IMR-90 (cell line): ENCODE data around the gene NDUFA9. TPM values are rescaled to one million over a fixed set of nuclear protein-coding genes. Genes with fewer than 3 reads are reported as not detected.
A peak's percentile ranks its signal among the peaks of the same experiment; 100 is the strongest.

Experiments used
- ATAC-seq: fragments of 200-7000 bp; cut with Tn5 transposase; 2 replicates; pipeline ENCODE4 v1.9.1; 2020; ENCODE audit warnings: low read depth, mild to moderate bottlenecking, moderate library complexity
- BruUV-seq: library from RNA; stranded (reverse); fragments of 400-500 nt; replicated peaks from 2 replicates; lab custom pipeline; 2021; lab: Mats Ljungman, UMichigan
- CTCF ChIA-PET: fragments of 300-600 bp; formaldehyde crosslinking; extraction: SDS; loops from one replicate; lab custom pipeline; 2021; ENCODE audit warnings: antibody characterized with exemption; lab: Yijun Ruan, JAX
- POLR2A ChIA-PET: fragments of 300-600 bp; sonication (Branson Sonifier 250); formaldehyde crosslinking; loops from one replicate; lab custom pipeline; 2022; ENCODE audit warnings: antibody characterized with exemption; ENCODE audit not compliant: unreplicated experiment; lab: Charles Lee
- DNase-seq: peaks from one replicate; pipeline ENCODE4 v3.0.0; 2013
- H2AFZ ChIP-seq: replicated peaks from 2 replicates; pipeline ENCODE3; 2013; ENCODE audit warnings: low read length, mild to moderate bottlenecking; ENCODE audit not compliant: poor library complexity
- H2AK5ac ChIP-seq: 2 replicates; pipeline ENCODE4 v1.6.1; 2013; ENCODE audit warnings: low read depth, low read length, inconsistent platforms
- H2AK9ac ChIP-seq: replicated peaks from 2 replicates; pipeline ENCODE3; 2013; ENCODE audit warnings: mild to moderate bottlenecking, low read depth, low read length, moderate library complexity; ENCODE audit not compliant: poor library complexity
- H2BK120ac ChIP-seq: 2 replicates; pipeline ENCODE4 v1.6.1; 2013; ENCODE audit warnings: low read depth, low read length, inconsistent platforms
- H2BK15ac ChIP-seq: 3 replicates; pipeline ENCODE4 v1.6.1; 2013; ENCODE audit warnings: low read depth, low read length, inconsistent platforms
- H2BK20ac ChIP-seq: 2 replicates; pipeline ENCODE4 v1.6.1; 2013; ENCODE audit warnings: low read depth, mild to moderate bottlenecking, inconsistent platforms, low read length, moderate library complexity
- H2BK5ac ChIP-seq: 2 replicates; pipeline ENCODE4 v1.6.1; 2013; ENCODE audit warnings: mild to moderate bottlenecking, low read depth, low read length, inconsistent platforms; ENCODE audit not compliant: poor library complexity, severe bottlenecking
- H3K14ac ChIP-seq: replicated peaks from 2 replicates; pipeline ENCODE4 v1.6.1; 2013; ENCODE audit warnings: low read depth, low read length, inconsistent platforms
- H3K18ac ChIP-seq: 2 replicates; pipeline ENCODE4 v1.6.1; 2013; ENCODE audit warnings: low read depth, low read length, control low read depth
- H3K23ac ChIP-seq: 2 replicates; pipeline ENCODE4 v1.6.1; 2013; ENCODE audit warnings: low read depth, low read length, inconsistent platforms
- H3K27ac ChIP-seq: 2 replicates; pipeline ENCODE4 v1.5.1; 2013; ENCODE audit warnings: mild to moderate bottlenecking, control low read depth, low read length; ENCODE audit not compliant: insufficient read depth
- H3K27me3 ChIP-seq: 2 replicates; pipeline ENCODE4 v1.6.1; 2013; ENCODE audit warnings: low read length; ENCODE audit not compliant: control insufficient read depth, insufficient read depth
- H3K36me3 ChIP-seq: 2 replicates; pipeline ENCODE4 v1.6.1; 2013; ENCODE audit warnings: low read length, mixed read lengths; ENCODE audit not compliant: control insufficient read depth, insufficient read depth
- H3K4ac ChIP-seq: 2 replicates; pipeline ENCODE4 v1.6.1; 2013; ENCODE audit warnings: low read depth, low read length, inconsistent platforms
- H3K4me1 ChIP-seq: 2 replicates; pipeline ENCODE4 v1.6.1; 2013; ENCODE audit warnings: low read length, mixed read lengths; ENCODE audit not compliant: control insufficient read depth, insufficient read depth
- H3K4me2 ChIP-seq: 2 replicates; pipeline ENCODE4 v1.6.1; 2013; ENCODE audit warnings: low read depth, mild to moderate bottlenecking, control low read depth, low read length, moderate library complexity
- H3K4me3 ChIP-seq: 2 replicates; pipeline ENCODE4 v1.5.1; 2013; ENCODE audit warnings: low read depth, mild to moderate bottlenecking, control low read depth, low read length, moderate library complexity; ENCODE audit not compliant: insufficient read depth
- H3K56ac ChIP-seq: 2 replicates; pipeline ENCODE4 v1.6.1; 2013; ENCODE audit warnings: low read length, inconsistent platforms; ENCODE audit not compliant: insufficient read depth; ENCODE audit errors: extremely low read depth
- H3K79me1 ChIP-seq, 2 experiments: 2 replicates each; pipeline ENCODE4 v1.6.1; 2013; ENCODE audit warnings: low read length in 2 of 2, inconsistent platforms in 1 of 2, low read depth in 1 of 2
- H3K9ac ChIP-seq: 2 replicates; pipeline ENCODE4 v1.6.1; 2013; ENCODE audit warnings: low read depth, low read length, control low read depth
- H3K9me1 ChIP-seq: 2 replicates; pipeline ENCODE4 v1.6.1; 2013; ENCODE audit warnings: low read length, inconsistent platforms; ENCODE audit not compliant: insufficient read depth
- H3K9me3 ChIP-seq: 2 replicates; pipeline ENCODE4 v1.6.1; 2013; ENCODE audit warnings: low read length; ENCODE audit not compliant: control insufficient read depth, insufficient read depth
- H4K20me1 ChIP-seq: 2 replicates; pipeline ENCODE4 v1.6.1; 2013; ENCODE audit warnings: low read length, inconsistent platforms; ENCODE audit not compliant: insufficient read depth
- H4K5ac ChIP-seq: 2 replicates; pipeline ENCODE4 v1.6.1; 2013; ENCODE audit warnings: mild to moderate bottlenecking, low read depth, low read length, control low read depth
- H4K8ac ChIP-seq, 2 experiments: 2 replicates each; pipeline ENCODE4 v1.6.1; 2013; ENCODE audit warnings: low read depth in 2 of 2, low read length in 2 of 2, control low read depth in 1 of 2, inconsistent platforms in 1 of 2
- H4K91ac ChIP-seq: 2 replicates; pipeline ENCODE4 v1.6.1; 2013; ENCODE audit warnings: low read depth, low read length, inconsistent platforms; ENCODE audit not compliant: insufficient read depth
- BHLHE40 ChIP-seq: fragments of 150-350 bp; IDR thresholded peaks from 2 replicates; pipeline ENCODE4 v1.6.1; 2016; ENCODE audit warnings: mild to moderate bottlenecking, low read depth, low read length
- ELK1 ChIP-seq: fragments of 150-350 bp; IDR thresholded peaks from 2 replicates; pipeline ENCODE4 v1.6.1; 2016; ENCODE audit warnings: low read depth, mild to moderate bottlenecking, low read length, moderate library complexity, borderline replicate concordance
- WGBS, 2 experiments: methylation state at CpG; one replicate each; pipeline versions ENCODE4 v1.1.5 to v1.1.7; 2013; ENCODE audit warnings: missing lambda C conversion rate in 2 of 2; ENCODE audit not compliant: insufficient read length in 1 of 2; ENCODE audit errors: extremely low coverage in 2 of 2; 5-methylcytosine and 5-hydroxymethylcytosine counted together
- dilution Hi-C: fragments of 300-500 bp; cut with HindIII; formaldehyde crosslinking; loops from one replicate; pipeline ENCODE4 v1.14.3; 2018; ENCODE audit warnings: low sequenced_read_pairs; ENCODE audit not compliant: unreplicated experiment
- in situ Hi-C: fragments of 300-500 bp; cut with MboI; formaldehyde crosslinking; loops from 3 replicates; pipeline ENCODE4 v1.14.3; 2019; ENCODE audit warnings: low sequenced_read_pairs, inconsistent platforms, mixed read lengths
- intact Hi-C: fragments of 100-400 bp; cut with micrococcal nuclease; formaldehyde crosslinking; loops from 2 replicates; pipeline ENCODE4 v1.10.0; 2022
- polyA plus RNA-seq, 3 experiments: library from polyadenylated mRNA; depleted of rRNA; stranded (reverse); fragments of >200 nt; gene quantifications; 2 replicates each; pipeline ENCODE4 v1.2.3, GENCODE V29; 2012; ENCODE audit warnings: low replicate concordance in 1 of 3
- total RNA-seq: library from RNA; depleted of rRNA; stranded (reverse); fragments of >200 nt; gene quantifications from 2 replicates; pipeline ENCODE4 v1.2.3, GENCODE V29; 2012

Gene NDUFA9
- total and polyA plus RNA-seq, 2 of the 4 experiments (the other 2 are of a cell fraction): 71.0 to 124 TPM

DNA sequence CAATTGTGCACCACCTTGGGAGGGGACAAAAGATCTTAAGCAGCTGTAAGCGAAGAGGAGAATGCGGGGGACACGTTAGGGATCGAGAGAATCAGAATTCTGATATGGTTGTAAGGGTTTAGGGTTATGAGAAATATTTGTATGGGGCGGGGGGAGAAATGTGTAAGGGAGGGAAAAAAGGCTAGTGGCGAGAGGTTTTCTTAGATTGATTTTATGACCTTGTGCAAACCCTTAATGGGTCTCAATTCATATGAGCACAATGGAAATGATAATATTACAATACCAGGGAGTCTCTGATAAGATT lies 396 bp downstream of the NDUFA9 start:
- H2BK120ac ChIP-seq: peak overlapping the region; percentile 90
- no peaks in the 10 kb centered on the region for H3K9me3 ChIP-seq
- H3K18ac ChIP-seq: peak overlapping the region; percentile 63; the same call in 1 of the 2 replicates
- peaks cover 2% of the 10 kb centered on the region for H3K36me3 ChIP-seq
- H2BK20ac ChIP-seq: no peak overlapping the region
- intact Hi-C loops (loop anchor here (2.0 to 5.0 kb wide), 2 partner anchors 45 to 112 kb away; partner anchors contain the start of gene RAD51AP1), in situ Hi-C loops (no loop called here), dilution Hi-C loops (no loop called here)
- DNase-seq (no peak), ATAC-seq (no peak)
- peak overlapping the region; percentile 90 for H3K4me2 ChIP-seq
- no peak for TF ChIP-seq BHLHE40
- TF ChIP-seq ELK1: no peak
- H3K79me1 ChIP-seq: peaks cover 5 to 33% of the 10 kb centered on the region in 2 experiments; a peak in 2 of 4 replicates
- ChIA-PET POLR2A (no interaction called here), CTCF (no interaction called here)
- H3K9ac ChIP-seq: peak overlapping the region; percentile 98
- peak overlapping the region; percentile 91 for H4K5ac ChIP-seq
- peak overlapping the region; percentile 86 for H3K4ac ChIP-seq
- H2BK5ac ChIP-seq: peak overlapping the region; percentile 47
- no TSS peak for BruUV-seq
- H2AFZ ChIP-seq: peak overlapping the region; percentile 95
- peak overlapping the region; percentile 56 for H2AK9ac ChIP-seq
- H3K4me1 ChIP-seq: no peaks in the 10 kb centered on the region
- H4K20me1 ChIP-seq: no peaks in the 10 kb centered on the region; the same call in 1 of the 2 replicates
- peak overlapping the region; percentile 78 for H4K91ac ChIP-seq
- no peak overlapping the region for H2BK15ac ChIP-seq
- H4K8ac ChIP-seq: peak overlapping the region; percentile 83 to 96
- peak overlapping the region; percentile 93 for H3K4me3 ChIP-seq
- peak overlapping the region; percentile 98 for H3K56ac ChIP-seq
- no peak overlapping the region for H2AK5ac ChIP-seq
- peak overlapping the region; percentile 91 for H3K27ac ChIP-seq
- H3K14ac ChIP-seq: peak overlapping the region; percentile 94
- H3K27me3 ChIP-seq: no peaks in the 10 kb centered on the region
- H3K9me1 ChIP-seq: no peaks in the 10 kb centered on the region; the same call in 1 of the 2 replicates
- 0 to 100% methylated on average over 2 to 5 of the region's 6 CpGs for WGBS, 2 experiments
- peak overlapping the region; percentile 94 for H3K23ac ChIP-seq
